ENCODE measurements around the gene COL27A1. TPM values are rescaled to one million over a fixed set of nuclear protein-coding genes. Genes with fewer than 3 reads are reported as not detected.

COL27A1 gene
- total RNA-seq, 1 donor from 2014 or later: 8.5 TPM

DNA sequence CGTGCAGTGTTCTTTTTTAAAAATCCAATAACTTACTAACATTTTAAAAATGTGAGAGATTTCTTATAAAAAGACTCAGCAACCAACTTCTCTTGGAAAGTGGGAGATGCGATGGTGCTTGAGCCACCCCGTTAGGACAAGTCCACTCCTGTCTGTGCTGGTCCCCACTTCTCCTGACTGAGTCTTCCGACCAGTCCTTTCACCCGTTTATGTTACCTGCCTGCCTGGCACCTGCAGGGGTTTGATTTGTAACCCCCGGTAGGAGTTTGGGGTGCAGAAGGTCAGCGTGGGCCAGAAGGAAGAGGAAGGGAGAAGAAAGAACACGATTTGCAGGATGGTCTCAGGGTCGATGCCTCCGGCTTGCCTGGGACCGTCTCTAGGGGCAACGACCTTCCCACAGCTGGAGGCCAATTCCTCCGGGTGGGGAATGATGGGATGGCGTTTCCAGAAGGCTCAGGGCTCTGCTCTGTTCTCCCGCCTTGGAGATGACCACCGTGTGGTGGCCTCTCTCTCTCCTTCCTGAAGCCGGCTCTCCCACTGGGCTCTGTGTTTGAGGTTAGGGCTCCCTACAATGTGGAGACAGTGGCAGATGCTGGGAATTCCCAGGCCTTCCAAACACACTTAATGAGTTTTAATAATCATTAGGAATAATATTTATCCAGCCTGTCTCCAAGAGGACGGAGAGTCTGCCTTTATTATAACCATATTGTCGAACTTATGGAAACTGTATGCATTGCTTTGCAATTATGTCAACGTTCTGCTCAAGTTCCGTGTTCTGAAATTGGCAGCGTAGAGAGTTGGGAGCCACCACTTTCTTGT lies 14.8 kb downstream of the COL27A1 start:
- TF ChIP-seq, protein P1, sequence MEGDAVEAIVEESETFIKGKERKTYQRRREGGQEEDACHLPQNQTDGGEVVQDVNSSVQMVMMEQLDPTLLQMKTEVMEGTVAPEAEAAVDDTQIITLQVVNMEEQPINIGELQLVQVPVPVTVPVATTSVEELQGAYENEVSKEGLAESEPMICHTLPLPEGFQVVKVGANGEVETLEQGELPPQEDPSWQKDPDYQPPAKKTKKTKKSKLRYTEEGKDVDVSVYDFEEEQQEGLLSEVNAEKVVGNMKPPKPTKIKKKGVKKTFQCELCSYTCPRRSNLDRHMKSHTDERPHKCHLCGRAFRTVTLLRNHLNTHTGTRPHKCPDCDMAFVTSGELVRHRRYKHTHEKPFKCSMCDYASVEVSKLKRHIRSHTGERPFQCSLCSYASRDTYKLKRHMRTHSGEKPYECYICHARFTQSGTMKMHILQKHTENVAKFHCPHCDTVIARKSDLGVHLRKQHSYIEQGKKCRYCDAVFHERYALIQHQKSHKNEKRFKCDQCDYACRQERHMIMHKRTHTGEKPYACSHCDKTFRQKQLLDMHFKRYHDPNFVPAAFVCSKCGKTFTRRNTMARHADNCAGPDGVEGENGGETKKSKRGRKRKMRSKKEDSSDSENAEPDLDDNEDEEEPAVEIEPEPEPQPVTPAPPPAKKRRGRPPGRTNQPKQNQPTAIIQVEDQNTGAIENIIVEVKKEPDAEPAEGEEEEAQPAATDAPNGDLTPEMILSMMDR (conservative IDR thresholded peaks at IDR 0.05; ENCODE audit: low read depth, low read length): no peak
- DNase-seq (ENCODE audit: low read depth): no peak
- H3K4me3 ChIP-seq (ENCODE audit: low read depth, low read length): no peak overlapping the region

GRCh38 chr9:114170771-114171461 lies 15.6 kb downstream of the COL27A1 start:
- DNase-seq (ENCODE audit: low read depth): no peak
- TF ChIP-seq, protein P1 (conservative IDR thresholded peaks at IDR 0.05; ENCODE audit: low read depth, low read length): no peak
- no peak overlapping the region for H3K4me3 ChIP-seq (ENCODE audit: low read depth, low read length)

GRCh38 chr9:114171500-114171899 lies 16.2 kb downstream of the COL27A1 start:
- TF ChIP-seq, protein P1 (conservative IDR thresholded peaks at IDR 0.05; ENCODE audit: low read depth, low read length): no peak
- no peak overlapping the region for H3K4me3 ChIP-seq (ENCODE audit: low read depth, low read length)

DNA sequence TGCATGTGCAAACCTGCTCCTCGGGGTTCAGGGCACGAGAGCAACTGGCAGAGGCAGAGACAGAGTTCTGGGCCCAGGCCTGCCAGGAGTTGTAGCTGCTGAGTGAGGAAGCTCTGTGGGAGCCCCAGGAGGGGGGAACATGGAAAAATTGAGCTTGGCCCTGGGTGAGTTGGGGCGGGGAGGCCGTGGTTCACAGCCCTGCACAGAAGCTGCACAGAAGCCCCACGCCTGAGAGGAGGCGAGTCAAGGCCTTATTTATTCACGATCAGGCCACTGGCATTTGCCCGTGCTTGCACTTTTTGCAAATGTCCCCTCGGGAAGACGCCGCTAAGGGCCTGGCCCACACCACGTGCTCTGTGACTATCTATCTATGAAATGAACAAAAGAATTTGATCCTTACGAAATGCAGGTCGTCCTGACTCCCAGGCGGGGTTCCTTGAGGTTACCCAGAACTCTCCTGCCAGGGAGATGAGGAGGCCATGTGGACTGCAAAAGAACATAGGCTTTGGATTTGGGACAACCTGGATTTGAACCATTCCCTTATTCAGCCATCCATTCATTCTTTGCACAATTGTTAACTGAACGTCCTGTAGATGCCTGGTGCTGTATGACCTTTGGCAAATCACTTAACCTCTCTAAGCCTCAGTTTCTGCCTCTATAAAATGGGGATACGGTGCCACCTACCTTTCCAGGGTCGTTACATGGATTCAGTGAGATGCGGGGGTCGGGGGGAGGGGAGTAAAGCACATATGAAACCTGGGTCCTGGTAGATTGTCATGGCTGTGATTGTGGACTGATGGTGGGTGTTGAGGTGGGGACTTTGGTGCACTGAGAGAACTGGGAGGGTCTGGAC lies 17.9 kb downstream of the COL27A1 start:
- TF ChIP-seq, protein P1 (conservative IDR thresholded peaks at IDR 0.05; ENCODE audit: low read depth, low read length): no peak
- DNase-seq (ENCODE audit: low read depth): peak; percentile 40
- H3K4me3 ChIP-seq (ENCODE audit: low read depth, low read length): no peak overlapping the region

More at GRCh38 chr9:114171500-114171899, 16.2 kb downstream of the COL27A1 start:
- no peak for DNase-seq (ENCODE audit: low read depth)

GRCh38 chr9:114174557-114174875 lies 19.2 kb downstream of the COL27A1 start:
- no peak overlapping the region for H3K4me3 ChIP-seq (ENCODE audit: low read depth, low read length)
- TF ChIP-seq, protein P1 (conservative IDR thresholded peaks at IDR 0.05; ENCODE audit: low read depth, low read length): no peak
- no peak for DNase-seq (ENCODE audit: low read depth)

GRCh38 chr9:114174876-114175771 lies 19.8 kb downstream of the COL27A1 start:
- DNase-seq (ENCODE audit: low read depth): no peak
- TF ChIP-seq, protein P1 (conservative IDR thresholded peaks at IDR 0.05; ENCODE audit: low read depth, low read length): no peak
- H3K4me3 ChIP-seq (ENCODE audit: low read depth, low read length): no peak overlapping the region

Data from epithelial cell of proximal tubule (primary cell).